K562 (cell line): ENCODE measurements around the gene SDC3. TPM values are rescaled to one million over a fixed set of nuclear protein-coding genes. Genes with fewer than 3 reads are reported as not detected.

Experiments used
- ARID2 ChIP-seq: fragments of 450-650 bp; IDR thresholded peaks from 2 replicates; pipeline ENCODE4 v1.6.1; 2017; ENCODE audit warnings: antibody characterized with exemption, mild to moderate bottlenecking
- ARID3A ChIP-seq: IDR thresholded peaks from 2 replicates; pipeline ENCODE4 v1.6.1; 2012; ENCODE audit warnings: low read depth, low read length, improper control_type of control experiment, borderline replicate concordance
- BCOR ChIP-seq: fragments of 450-650 bp; IDR thresholded peaks from 2 replicates; pipeline ENCODE4 v1.6.1; 2016
- CLOCK ChIP-seq: fragments of 250-450 bp; sonication (Bioruptor Pico); IDR thresholded peaks from 2 replicates; pipeline ENCODE4 v1.4.0; 2020; ENCODE audit warnings: mild to moderate bottlenecking, moderate library complexity, borderline replicate concordance
- FOXA3 ChIP-seq, 2 experiments: fragments of 450-650 bp in 1 of 2; sonication (generic) in 1 of 2; formaldehyde crosslinking; IDR thresholded peaks in 1 of 2; conservative IDR thresholded peaks in 1 of 2; 2 replicates each; pipeline versions ENCODE4 v1.4.0 to v1.8.0; 2020 to 2022; ENCODE audit warnings: mild to moderate bottlenecking in 2 of 2, missing genetic modification reagents in 1 of 2
- GATAD2B ChIP-seq: fragments of 450-650 bp; IDR thresholded peaks from 2 replicates; pipeline ENCODE4 v1.6.1; 2017; ENCODE audit warnings: mild to moderate bottlenecking, borderline replicate concordance
- HNRNPLL ChIP-seq: fragments of 200-400 bp; formaldehyde crosslinking; IDR thresholded peaks from 2 replicates; pipeline ENCODE4 v1.6.1; 2017; ENCODE audit warnings: low read length, low read depth, mild to moderate bottlenecking; ENCODE audit not compliant: poor library complexity, severe bottlenecking
- KHSRP ChIP-seq: fragments of 450-650 bp; IDR thresholded peaks from 2 replicates; pipeline ENCODE4 v1.6.1; 2017
- LARP7 ChIP-seq: fragments of 450-650 bp; IDR thresholded peaks from 2 replicates; pipeline ENCODE4 v1.6.1; 2016
- MAZ ChIP-seq, 2 experiments: fragments of 450-650 bp in 1 of 2; sonication (generic) in 1 of 2; formaldehyde crosslinking; IDR thresholded peaks in 1 of 2; conservative IDR thresholded peaks in 1 of 2; 2 replicates each; pipeline versions ENCODE4 v1.4.0 to v1.5.0; 2020; ENCODE audit warnings: mild to moderate bottlenecking in 1 of 2, missing genetic modification reagents in 1 of 2
- NBN ChIP-seq: fragments of 450-650 bp; IDR thresholded peaks from 2 replicates; pipeline ENCODE4 v1.6.1; 2016; ENCODE audit warnings: low read depth, mild to moderate bottlenecking
- PML ChIP-seq: IDR thresholded peaks from 2 replicates; pipeline ENCODE4 v1.6.1; 2012; ENCODE audit warnings: low read length, inconsistent platforms
- POLR2AphosphoS2 ChIP-seq: IDR thresholded peaks from 2 replicates; pipeline ENCODE4 v1.6.1; 2012; ENCODE audit warnings: low read length, improper control_type of control experiment
- RAD21 ChIP-seq, 2 experiments: fragments of 250-450 bp in 1 of 2; fragments of 450-650 bp in 1 of 2; sonication (Bioruptor Pico) in 1 of 2; formaldehyde crosslinking in 1 of 2; IDR thresholded peaks in 1 of 2; conservative IDR thresholded peaks in 1 of 2; 2 replicates each; pipeline versions ENCODE4 v1.4.0 to v1.8.0; 2020 to 2022; ENCODE audit warnings: mild to moderate bottlenecking in 2 of 2, moderate library complexity in 1 of 2
- SMC3 ChIP-seq: conservative IDR thresholded peaks from 2 replicates; pipeline ENCODE4 v1.6.1; 2011; ENCODE audit warnings: low read depth, low read length, improper control_type of control experiment; ENCODE audit not compliant: insufficient read depth
- ZNF140 ChIP-seq: fragments of 250-450 bp; sonication (Bioruptor Pico); IDR thresholded peaks from 2 replicates; pipeline ENCODE4 v1.8.0; 2021; ENCODE audit warnings: moderate library complexity, mild to moderate bottlenecking, inconsistent platforms
- ZNF79 ChIP-seq: fragments of 250-450 bp; sonication (Bioruptor Pico); IDR thresholded peaks from 2 replicates; pipeline ENCODE4 v1.4.0; 2020; ENCODE audit warnings: low read depth, mild to moderate bottlenecking, moderate library complexity
- polyA plus RNA-seq, 8 experiments: library from polyadenylated mRNA; depleted of rRNA in 4 of 8; stranded (reverse) in 5 of 8; unstranded in 3 of 8; fragments of >200 nt; fragmentation: Nextera tagmentation in 2 of 8; fragmentation: Illumina TruSeq in 1 of 8; extraction: Ambion mirVana in 2 of 8; extraction: Trizol in 1 of 8; gene quantifications; 2 replicates each; pipeline versions ENCODE4 v1.2.1 to v1.2.3, GENCODE V29; 2011 to 2014; ENCODE audit warnings: inconsistent platforms in 1 of 8, missing spikeins in 1 of 8
- total RNA-seq, 7 experiments: library from RNA; depleted of rRNA in 6 of 7; stranded (reverse); fragments of >200 nt in 6 of 7; fragmentation: Illumina TruSeq in 2 of 7; extraction: Trizol in 2 of 7; gene quantifications; 2 replicates each; pipeline versions ENCODE4 v1.2.1 to v1.2.3, GENCODE V29; 2011 to 2021; ENCODE audit warnings: low replicate concordance in 1 of 7
- TF ChIP-seq, protein P1 (sequence below): fragments of 150-350 bp; IDR thresholded peaks from 2 replicates; pipeline ENCODE4 v1.6.1; 2014; ENCODE audit warnings: low read depth, mild to moderate bottlenecking, low read length, borderline replicate concordance

SDC3 gene
- total and polyA plus RNA-seq, 9 of the 15 experiments (the other 6 are each of a cell fraction or from before 2014, with no cell fraction given) = 0.38 to 44.1 (median 12.1) TPM

DNA sequence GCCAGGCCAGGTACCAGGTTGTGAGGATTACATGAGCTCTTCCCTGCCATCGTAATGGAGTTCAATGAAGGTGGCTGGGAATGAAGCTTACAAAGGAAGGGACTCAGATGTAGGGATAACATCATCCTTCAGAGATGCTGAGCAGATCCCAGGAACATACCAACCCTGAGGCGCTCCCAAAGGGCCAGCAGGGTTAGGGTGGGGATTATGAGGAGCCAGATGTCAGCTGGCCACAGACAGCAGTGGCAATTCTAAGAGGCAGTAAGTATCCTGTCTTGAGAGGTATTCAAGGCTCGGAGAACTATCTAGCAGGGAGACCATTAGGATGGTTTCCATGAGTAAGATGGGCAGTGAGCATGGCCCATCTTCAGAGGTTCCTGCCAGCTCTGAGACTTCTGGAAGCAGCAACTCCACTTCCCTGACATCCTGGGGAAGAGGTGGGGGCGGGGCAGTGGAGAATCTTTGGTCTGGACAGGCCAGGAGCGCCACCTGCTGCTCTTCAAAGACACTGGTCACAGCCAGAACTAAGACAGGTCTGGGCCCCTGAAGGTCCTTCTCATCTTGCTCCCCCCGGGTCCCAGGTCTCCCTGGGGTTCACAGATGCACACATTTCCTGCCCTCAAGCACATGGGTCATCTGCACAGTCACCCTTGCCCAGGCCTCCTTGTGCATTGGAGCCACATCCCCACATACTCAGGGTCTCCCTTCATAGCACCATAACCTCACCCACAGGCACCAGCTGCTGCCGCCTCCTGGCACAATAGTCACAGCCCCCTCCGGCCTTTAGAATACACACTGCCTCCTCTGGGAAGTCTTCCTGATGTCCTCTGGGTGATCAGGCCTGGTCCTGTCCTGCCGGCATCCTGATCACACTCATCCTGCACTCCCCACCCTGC lies 2.7 kb upstream of the SDC3 start (continued):
- TF ChIP-seq CLOCK (CRISPR knock-in tag) (no peak), ZNF79 (CRISPR knock-in tag) (no peak), ARID2 (peak; percentile 99), MAZ (CRISPR knock-in tag; conservative IDR thresholded peaks at IDR 0.05 in 1 of 2, IDR thresholded peaks at IDR 0.05 in 1 of 2) (peak; percentile 74 to 92), GATAD2B (no peak), PML (no peak), LARP7 (no peak), KHSRP (no peak), SMC3 (peak; percentile 100), ARID3A (no peak), RAD21 (CRISPR knock-in tag; conservative IDR thresholded peaks at IDR 0.05 in 1 of 2, IDR thresholded peaks at IDR 0.05 in 1 of 2) (peak; percentile 100), POLR2AphosphoS2 (no peak), HNRNPLL (no peak), ZNF140 (CRISPR knock-in tag) (no peak), BCOR (no peak), FOXA3 (CRISPR knock-in tag; conservative IDR thresholded peaks at IDR 0.05 in 1 of 2, IDR thresholded peaks at IDR 0.05 in 1 of 2) (0 out of 4 replicates have a peak, but pooled peaks of 1 of the 2 experiments have one; percentile 56), NBN (0 out of 2 replicates have a peak, but pooled peaks have one; percentile 31)
- TF ChIP-seq, protein P1, sequence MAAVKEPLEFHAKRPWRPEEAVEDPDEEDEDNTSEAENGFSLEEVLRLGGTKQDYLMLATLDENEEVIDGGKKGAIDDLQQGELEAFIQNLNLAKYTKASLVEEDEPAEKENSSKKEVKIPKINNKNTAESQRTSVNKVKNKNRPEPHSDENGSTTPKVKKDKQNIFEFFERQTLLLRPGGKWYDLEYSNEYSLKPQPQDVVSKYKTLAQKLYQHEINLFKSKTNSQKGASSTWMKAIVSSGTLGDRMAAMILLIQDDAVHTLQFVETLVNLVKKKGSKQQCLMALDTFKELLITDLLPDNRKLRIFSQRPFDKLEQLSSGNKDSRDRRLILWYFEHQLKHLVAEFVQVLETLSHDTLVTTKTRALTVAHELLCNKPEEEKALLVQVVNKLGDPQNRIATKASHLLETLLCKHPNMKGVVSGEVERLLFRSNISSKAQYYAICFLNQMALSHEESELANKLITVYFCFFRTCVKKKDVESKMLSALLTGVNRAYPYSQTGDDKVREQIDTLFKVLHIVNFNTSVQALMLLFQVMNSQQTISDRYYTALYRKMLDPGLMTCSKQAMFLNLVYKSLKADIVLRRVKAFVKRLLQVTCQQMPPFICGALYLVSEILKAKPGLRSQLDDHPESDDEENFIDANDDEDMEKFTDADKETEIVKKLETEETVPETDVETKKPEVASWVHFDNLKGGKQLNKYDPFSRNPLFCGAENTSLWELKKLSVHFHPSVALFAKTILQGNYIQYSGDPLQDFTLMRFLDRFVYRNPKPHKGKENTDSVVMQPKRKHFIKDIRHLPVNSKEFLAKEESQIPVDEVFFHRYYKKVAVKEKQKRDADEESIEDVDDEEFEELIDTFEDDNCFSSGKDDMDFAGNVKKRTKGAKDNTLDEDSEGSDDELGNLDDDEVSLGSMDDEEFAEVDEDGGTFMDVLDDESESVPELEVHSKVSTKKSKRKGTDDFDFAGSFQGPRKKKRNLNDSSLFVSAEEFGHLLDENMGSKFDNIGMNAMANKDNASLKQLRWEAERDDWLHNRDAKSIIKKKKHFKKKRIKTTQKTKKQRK = no peak
